G401.6 (cell line): Measurements from ENCODE around the gene TCF20.
A peak's percentile ranks its signal among the peaks of the same experiment; 100 is the strongest.

Experiments used
- FAIRE-seq: peaks from 2 replicates; lab custom pipeline; 2012; peaks lifted over from hg19 to GRCh38; lab: Jason Lieb, UNC

Gene TCF20

GRCh38 chr22:42258126-42258525 is 12.3 kb downstream of the TCF20 start:
- FAIRE-seq = no peak

- peak; percentile 31 for FAIRE-seq
These were observed 13.1 kb downstream of the TCF20 start for GRCh38 chr22:42257386-42257785.

GRCh38 chr22:42256930-42257329 is 13.5 kb downstream of the TCF20 start:
- no peak for FAIRE-seq

- FAIRE-seq = no peak
These were observed 14.2 kb downstream of the TCF20 start for GRCh38 chr22:42256220-42256619.

- no peak for FAIRE-seq
These were observed 20.6 kb downstream of the TCF20 start for GRCh38 chr22:42249831-42250230.

- no peak for FAIRE-seq
These were observed 21.5 kb downstream of the TCF20 start for GRCh38 chr22:42248995-42249394.

- no peak for FAIRE-seq
These were observed 22.9 kb downstream of the TCF20 start for GRCh38 chr22:42247596-42247995.

GRCh38 chr22:42243802-42244060 is 26.7 kb downstream of the TCF20 start:
- FAIRE-seq = no peak

GRCh38 chr22:42236848-42237247 is 33.6 kb downstream of the TCF20 start:
- no peak for FAIRE-seq

- FAIRE-seq = no peak
These were observed 34.2 kb downstream of the TCF20 start for GRCh38 chr22:42236268-42236667.

GRCh38 chr22:42233879-42234278 is 36.6 kb downstream of the TCF20 start:
- FAIRE-seq = no peak

- FAIRE-seq = no peak
These were observed 38.5 kb downstream of the TCF20 start for GRCh38 chr22:42231929-42232328.

GRCh38 chr22:42229455-42230149 is 40.9 kb downstream of the TCF20 start:
- FAIRE-seq = no peak

GRCh38 chr22:42228483-42228882 is 42.0 kb downstream of the TCF20 start:
- FAIRE-seq = no peak

- no peak for FAIRE-seq
These were observed 43.0 kb downstream of the TCF20 start for GRCh38 chr22:42227435-42227834.

GRCh38 chr22:42225841-42226240 is 44.6 kb downstream of the TCF20 start:
- no peak for FAIRE-seq

- FAIRE-seq = no peak
These were observed 48.3 kb downstream of the TCF20 start for GRCh38 chr22:42222140-42222539.
